Measurements from ENCODE around the gene KCNAB3.
"Not testable (repeated sequence)": the region's sequence is repeated elsewhere in the genome, so short reads cannot be mapped to it uniquely, and the experiment has no call there.

KCNAB3 gene

GRCh38 chr17:7929158-7930023, at the start of gene KCNAB3:
Gene KCNAB3 (minus strand): TSS chr17:7929856. CDS start chr17:7929435, 421 bp downstream.
- no peak for DNase-seq (ENCODE audit: low read depth in 1 of 2, low spot score in 1 of 2)

GRCh38 chr17:7977805-7978204, 48.1 kb upstream of the KCNAB3 start:
- no peak for DNase-seq (ENCODE audit: low read depth in 1 of 2, low spot score in 1 of 2)

GRCh38 chr17:7977039-7977438, 47.4 kb upstream of the KCNAB3 start:
- no peak for DNase-seq (ENCODE audit: low read depth in 1 of 2, low spot score in 1 of 2)

- no peak for DNase-seq (ENCODE audit: low read depth in 1 of 2, low spot score in 1 of 2)
Measured at GRCh38 chr17:7974638-7975131, 45.0 kb upstream of the KCNAB3 start.

GRCh38 chr17:7972131-7972785, 42.6 kb upstream of the KCNAB3 start:
- no peak for DNase-seq (ENCODE audit: low read depth in 1 of 2, low spot score in 1 of 2)

- DNase-seq (ENCODE audit: low read depth in 1 of 2, low spot score in 1 of 2) = no peak
Measured at GRCh38 chr17:7971651-7972050, 42.0 kb upstream of the KCNAB3 start.

GRCh38 chr17:7969433-7969832, 39.8 kb upstream of the KCNAB3 start:
- no peak for DNase-seq (ENCODE audit: low read depth in 1 of 2, low spot score in 1 of 2)

GRCh38 chr17:7967751-7968150, 38.1 kb upstream of the KCNAB3 start:
- no peak for DNase-seq (ENCODE audit: low read depth in 1 of 2, low spot score in 1 of 2)

- no peak for DNase-seq (ENCODE audit: low read depth in 1 of 2, low spot score in 1 of 2)
Measured at GRCh38 chr17:7961421-7961820, 31.8 kb upstream of the KCNAB3 start.

- no peak for DNase-seq (ENCODE audit: low read depth in 1 of 2, low spot score in 1 of 2)
Measured at GRCh38 chr17:7959503-7960253, 30.0 kb upstream of the KCNAB3 start.

- DNase-seq (ENCODE audit: low read depth in 1 of 2, low spot score in 1 of 2) = no peak
Measured at GRCh38 chr17:7956228-7956965, 26.7 kb upstream of the KCNAB3 start.

GRCh38 chr17:7955414-7956227, 26.0 kb upstream of the KCNAB3 start:
- no peak for DNase-seq (ENCODE audit: low read depth in 1 of 2, low spot score in 1 of 2)

GRCh38 chr17:7953266-7953665, 23.6 kb upstream of the KCNAB3 start:
- DNase-seq (ENCODE audit: low read depth in 1 of 2, low spot score in 1 of 2) = not testable (repeated sequence)

- DNase-seq (ENCODE audit: low read depth in 1 of 2, low spot score in 1 of 2) = peak in 1 of 2 donors; percentile 33
Measured at GRCh38 chr17:7951143-7951792, 21.6 kb upstream of the KCNAB3 start.

- no peak for DNase-seq (ENCODE audit: low read depth in 1 of 2, low spot score in 1 of 2)
Measured at GRCh38 chr17:7950578-7950977, 20.9 kb upstream of the KCNAB3 start.

- no peak for DNase-seq (ENCODE audit: low read depth in 1 of 2, low spot score in 1 of 2)
Measured at GRCh38 chr17:7947651-7948050, 18.0 kb upstream of the KCNAB3 start.

GRCh38 chr17:7946441-7946840, 16.8 kb upstream of the KCNAB3 start:
- DNase-seq (ENCODE audit: low read depth in 1 of 2, low spot score in 1 of 2) = no peak

GRCh38 chr17:7945651-7946050, 16.0 kb upstream of the KCNAB3 start:
- DNase-seq (ENCODE audit: low read depth in 1 of 2, low spot score in 1 of 2) = no peak

GRCh38 chr17:7944326-7944725, 14.7 kb upstream of the KCNAB3 start:
- no peak for DNase-seq (ENCODE audit: low read depth in 1 of 2, low spot score in 1 of 2)

GRCh38 chr17:7943291-7943690, 13.6 kb upstream of the KCNAB3 start:
- DNase-seq (ENCODE audit: low read depth in 1 of 2, low spot score in 1 of 2) = no peak
